HEK293 (cell line): ENCODE results near the gene LRRC15.

Experiments
- CTCF ChIA-PET: fragments of 350-600 bp; formaldehyde crosslinking; extraction: SDS; loops from one replicate; lab custom pipeline; 2021; ENCODE audit warnings: antibody characterized with exemption; lab: Yijun Ruan, JAX
- POLR2A ChIA-PET: fragments of 300-600 bp; formaldehyde crosslinking; extraction: SDS; loops from one replicate; lab custom pipeline; 2020; ENCODE audit warnings: antibody characterized with exemption, inconsistent platforms; lab: Yijun Ruan, JAX
- H3K27ac ChIP-seq: fragments of 200-500 bp; sonication (Bioruptor generic); 2 replicates; pipeline ENCODE4 v1.5.1; 2014; ENCODE audit warnings: low read depth, low read length, control low read depth, inconsistent platforms; ENCODE audit errors: extremely low read depth
- H3K36me3 ChIP-seq, 2 experiments: fragments of 200-500 bp in 1 of 2; sonication (Bioruptor generic) in 1 of 2; 1 replicate in 1 of 2; 2 replicates in 1 of 2; pipeline ENCODE4 v1.5.1; 2014 to 2017; ENCODE audit warnings: inconsistent platforms in 2 of 2, low read length in 2 of 2; ENCODE audit not compliant: control insufficient read depth in 2 of 2, insufficient read depth in 1 of 2
- H3K4me1 ChIP-seq: fragments of 200-500 bp; sonication (Bioruptor generic); 2 replicates; pipeline ENCODE4 v1.5.1; 2014; ENCODE audit warnings: mild to moderate bottlenecking, low read length, inconsistent platforms; ENCODE audit not compliant: control insufficient read depth, insufficient read depth
- H3K4me3 ChIP-seq: 2 replicates; pipeline ENCODE4 v1.5.1; 2011; ENCODE audit warnings: low read depth, mild to moderate bottlenecking, control low read depth, low read length, moderate library complexity
- H3K9me3 ChIP-seq: fragments of 200-500 bp; sonication (Bioruptor generic); 2 replicates; pipeline ENCODE4 v1.5.1; 2014; ENCODE audit warnings: low read depth, low read length, inconsistent platforms; ENCODE audit not compliant: control insufficient read depth, insufficient read depth
- HOXA7 ChIP-seq: sonication (generic); formaldehyde crosslinking; IDR thresholded peaks from 2 replicates; pipeline ENCODE4 v1.8.1; 2022; ENCODE audit warnings: missing genetic modification reagents, borderline replicate concordance
- KLF10 ChIP-seq: fragments of 450-650 bp; IDR thresholded peaks from 2 replicates; pipeline ENCODE4 v1.5.1; 2018; ENCODE audit warnings: missing biosample characterization, mild to moderate bottlenecking, missing genetic modification characterization
- MYNN ChIP-seq: fragments of 450-650 bp; formaldehyde crosslinking; IDR thresholded peaks from 2 replicates; pipeline ENCODE4 v1.5.1; 2016; ENCODE audit warnings: missing biosample characterization, missing genetic modification characterization, borderline replicate concordance
- RBAK ChIP-seq: fragments of 450-650 bp; formaldehyde crosslinking; IDR thresholded peaks from 2 replicates; pipeline ENCODE4 v1.5.1; 2016; ENCODE audit warnings: missing biosample characterization, missing genetic modification characterization
- SCRT1 ChIP-seq: fragments of 450-650 bp; formaldehyde crosslinking; IDR thresholded peaks from 2 replicates; pipeline ENCODE4 v1.5.1; 2016; ENCODE audit warnings: missing biosample characterization, missing genetic modification characterization, borderline replicate concordance
- SP2 ChIP-seq: fragments of 450-650 bp; formaldehyde crosslinking; IDR thresholded peaks from 2 replicates; pipeline ENCODE4 v1.5.1; 2016; ENCODE audit warnings: missing biosample characterization, missing genetic modification characterization
- SP3 ChIP-seq: fragments of 450-650 bp; formaldehyde crosslinking; IDR thresholded peaks from 2 replicates; pipeline ENCODE4 v1.5.1; 2016; ENCODE audit warnings: missing biosample characterization, missing genetic modification characterization
- SP7 ChIP-seq: fragments of 450-650 bp; formaldehyde crosslinking; IDR thresholded peaks from 2 replicates; pipeline ENCODE4 v1.5.1; 2016; ENCODE audit warnings: missing biosample characterization, missing genetic modification characterization
- ZFHX2 ChIP-seq: fragments of 450-650 bp; formaldehyde crosslinking; conservative IDR thresholded peaks from 2 replicates; pipeline ENCODE4 v1.5.1; 2016; ENCODE audit warnings: missing biosample characterization, missing genetic modification characterization
- ZNF157 ChIP-seq: fragments of 450-650 bp; formaldehyde crosslinking; IDR thresholded peaks from 2 replicates; pipeline ENCODE4 v1.5.1; 2016; ENCODE audit warnings: missing biosample characterization, missing genetic modification characterization
- ZNF175 ChIP-seq: fragments of 450-650 bp; formaldehyde crosslinking; IDR thresholded peaks from 2 replicates; pipeline ENCODE4 v1.5.1; 2016; ENCODE audit warnings: missing biosample characterization, missing genetic modification characterization
- ZNF2 ChIP-seq: fragments of 450-650 bp; formaldehyde crosslinking; IDR thresholded peaks from 2 replicates; pipeline ENCODE4 v1.5.1; 2016; ENCODE audit warnings: missing biosample characterization, missing genetic modification characterization
- ZNF202 ChIP-seq: fragments of 450-650 bp; formaldehyde crosslinking; IDR thresholded peaks from 2 replicates; pipeline ENCODE4 v1.5.1; 2016; ENCODE audit warnings: missing biosample characterization, missing genetic modification characterization, borderline replicate concordance
- ZNF335 ChIP-seq: fragments of 450-650 bp; formaldehyde crosslinking; conservative IDR thresholded peaks from 2 replicates; pipeline ENCODE4 v1.5.1; 2016; ENCODE audit warnings: missing biosample characterization, missing genetic modification characterization
- ZNF548 ChIP-seq: fragments of 450-650 bp; formaldehyde crosslinking; IDR thresholded peaks from 2 replicates; pipeline ENCODE4 v1.5.1; 2016; ENCODE audit warnings: missing biosample characterization, missing genetic modification characterization
- ZNF571 ChIP-seq: fragments of 450-650 bp; formaldehyde crosslinking; IDR thresholded peaks from 2 replicates; pipeline ENCODE4 v1.5.0; 2017; ENCODE audit warnings: missing biosample characterization, missing genetic modification characterization
- ZNF600 ChIP-seq: fragments of 450-650 bp; formaldehyde crosslinking; IDR thresholded peaks from 2 replicates; pipeline ENCODE4 v1.5.1; 2016; ENCODE audit warnings: missing biosample characterization, missing genetic modification characterization
- ZNF76 ChIP-seq: fragments of 450-650 bp; formaldehyde crosslinking; IDR thresholded peaks from 2 replicates; pipeline ENCODE4; 2016; ENCODE audit warnings: low read depth, missing biosample characterization, missing genetic modification characterization, borderline replicate concordance
- TF ChIP-seq, protein P1 (sequence below): fragments of 450-650 bp; formaldehyde crosslinking; IDR thresholded peaks from 2 replicates; pipeline ENCODE4 v1.5.1; 2017; ENCODE audit warnings: missing biosample characterization, mild to moderate bottlenecking, missing genetic modification characterization, moderate library complexity
- TF ChIP-seq, protein P2 (sequence below): fragments of 450-650 bp; formaldehyde crosslinking; IDR thresholded peaks from 2 replicates; pipeline ENCODE4 v1.5.1; 2016; ENCODE audit warnings: missing biosample characterization, missing genetic modification characterization
- TF ChIP-seq, protein P3 (sequence below): fragments of 450-650 bp; formaldehyde crosslinking; IDR thresholded peaks from 2 replicates; pipeline ENCODE4 v1.5.1; 2016; ENCODE audit warnings: missing biosample characterization, missing genetic modification characterization
- TF ChIP-seq, protein P4 (sequence below): fragments of 450-650 bp; formaldehyde crosslinking; IDR thresholded peaks from 2 replicates; pipeline ENCODE4 v1.5.0; 2017; ENCODE audit warnings: missing biosample characterization, missing genetic modification characterization, borderline replicate concordance
- TF ChIP-seq, protein P5 (sequence below): fragments of 450-650 bp; formaldehyde crosslinking; IDR thresholded peaks from 2 replicates; pipeline ENCODE4 v1.5.1; 2016; ENCODE audit warnings: missing biosample characterization, missing genetic modification characterization
- TF ChIP-seq, protein P6 (sequence below): fragments of 450-650 bp; formaldehyde crosslinking; conservative IDR thresholded peaks from 2 replicates; pipeline ENCODE4 v1.5.1; 2016; ENCODE audit warnings: low read depth, missing biosample characterization, missing genetic modification characterization

The LRRC15 gene

DNA sequence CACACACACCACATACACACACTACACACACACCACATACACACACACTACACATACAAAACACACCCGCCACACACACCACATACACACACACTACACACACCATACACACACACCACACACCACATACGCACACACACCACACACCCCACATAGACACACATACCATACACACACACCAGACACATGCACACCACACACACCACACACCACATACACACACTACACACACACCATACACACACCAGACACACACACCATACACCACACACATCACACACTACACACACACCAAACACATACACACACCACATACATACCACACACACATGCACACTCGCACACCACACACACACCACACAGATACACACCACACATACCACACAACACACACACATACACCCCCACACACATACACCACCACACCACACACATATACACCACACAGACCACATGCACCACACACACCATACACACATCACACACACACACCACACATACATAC, 44.7 kb downstream of the LRRC15 start (continued):
- TF ChIP-seq ZNF600 (no peak), ZNF2 (peak; percentile 66; the same call in 1 of the 2 replicates), SP7 (tag by site-specific recombination) (no peak)
- TF ChIP-seq, protein P1, sequence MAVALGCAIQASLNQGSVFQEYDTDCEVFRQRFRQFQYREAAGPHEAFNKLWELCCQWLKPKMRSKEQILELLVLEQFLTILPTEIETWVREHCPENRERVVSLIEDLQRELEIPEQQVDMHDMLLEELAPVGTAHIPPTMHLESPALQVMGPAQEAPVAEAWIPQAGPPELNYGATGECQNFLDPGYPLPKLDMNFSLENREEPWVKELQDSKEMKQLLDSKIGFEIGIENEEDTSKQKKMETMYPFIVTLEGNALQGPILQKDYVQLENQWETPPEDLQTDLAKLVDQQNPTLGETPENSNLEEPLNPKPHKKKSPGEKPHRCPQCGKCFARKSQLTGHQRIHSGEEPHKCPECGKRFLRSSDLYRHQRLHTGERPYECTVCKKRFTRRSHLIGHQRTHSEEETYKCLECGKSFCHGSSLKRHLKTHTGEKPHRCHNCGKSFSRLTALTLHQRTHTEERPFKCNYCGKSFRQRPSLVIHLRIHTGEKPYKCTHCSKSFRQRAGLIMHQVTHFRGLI: no peak

DNA sequence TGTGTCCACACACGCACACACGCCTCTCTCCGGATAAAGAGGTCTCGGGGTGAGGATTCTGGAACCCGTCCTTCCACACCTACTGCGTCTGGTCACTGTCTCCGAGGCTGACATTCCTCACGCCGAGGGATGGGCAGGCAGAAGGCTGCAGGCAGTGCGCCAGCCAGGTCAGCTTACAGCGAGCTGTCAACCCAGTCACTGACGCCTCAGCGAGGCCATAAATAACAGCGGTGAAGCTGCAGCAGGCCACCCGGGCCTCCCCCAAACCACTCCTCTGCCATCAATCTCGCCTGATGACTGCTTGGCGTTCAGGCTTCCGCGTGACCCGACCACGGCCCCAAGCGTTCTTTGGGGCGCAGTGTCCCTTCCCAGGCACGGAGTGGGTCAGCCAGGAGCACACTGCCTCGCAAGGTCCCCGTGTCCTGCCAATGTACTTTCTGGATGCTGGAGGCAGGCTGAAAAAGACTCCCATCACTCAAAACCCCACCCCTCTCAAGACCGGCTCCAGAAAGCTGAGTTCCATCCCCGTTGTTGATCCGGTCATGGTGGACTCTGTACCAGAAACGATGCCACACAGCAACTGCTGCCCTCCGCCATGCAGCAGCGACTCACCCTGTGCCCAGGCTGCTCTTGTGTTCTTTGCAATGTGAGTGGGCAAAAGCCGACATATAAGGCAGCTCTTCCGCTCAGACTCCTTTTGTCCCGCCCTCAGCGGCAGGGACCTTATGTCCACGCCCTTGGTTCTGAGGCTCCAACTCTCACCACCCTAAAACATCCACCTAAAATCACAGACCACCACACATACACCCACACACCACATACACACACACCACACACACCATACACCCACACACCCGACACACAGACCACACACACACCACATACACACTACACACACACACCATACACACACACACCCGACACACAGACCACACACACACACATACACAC, 45.5 kb downstream of the LRRC15 start:
- no peak overlapping the region for H3K27ac ChIP-seq
- H3K9me3 ChIP-seq: no peaks in the 10 kb centered on the region
- H3K4me1 ChIP-seq: no peaks in the 10 kb centered on the region
- H3K4me3 ChIP-seq: no peak overlapping the region
- H3K36me3 ChIP-seq: no peaks in the 10 kb centered on the region
- ChIA-PET CTCF (interaction anchor here (1.1 kb wide), 1 partner anchor 9 kb away, joined by 3 read pairs; no protein-coding TSS in a partner anchor), POLR2A (no interaction called here)
- TF ChIP-seq KLF10: no peak
- TF ChIP-seq MYNN (tag by site-specific recombination): no peak
- TF ChIP-seq, protein P2, sequence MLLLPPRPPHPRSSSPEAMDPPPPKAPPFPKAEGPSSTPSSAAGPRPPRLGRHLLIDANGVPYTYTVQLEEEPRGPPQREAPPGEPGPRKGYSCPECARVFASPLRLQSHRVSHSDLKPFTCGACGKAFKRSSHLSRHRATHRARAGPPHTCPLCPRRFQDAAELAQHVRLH: no peak
- no peak for TF ChIP-seq HOXA7 (CRISPR knock-in tag)
- TF ChIP-seq ZNF548: no peak
- no peak for TF ChIP-seq RBAK (tag by site-specific recombination)
- TF ChIP-seq SP7 (tag by site-specific recombination): peak; percentile 38; the same call in 1 of the 2 replicates
- TF ChIP-seq, protein P3, sequence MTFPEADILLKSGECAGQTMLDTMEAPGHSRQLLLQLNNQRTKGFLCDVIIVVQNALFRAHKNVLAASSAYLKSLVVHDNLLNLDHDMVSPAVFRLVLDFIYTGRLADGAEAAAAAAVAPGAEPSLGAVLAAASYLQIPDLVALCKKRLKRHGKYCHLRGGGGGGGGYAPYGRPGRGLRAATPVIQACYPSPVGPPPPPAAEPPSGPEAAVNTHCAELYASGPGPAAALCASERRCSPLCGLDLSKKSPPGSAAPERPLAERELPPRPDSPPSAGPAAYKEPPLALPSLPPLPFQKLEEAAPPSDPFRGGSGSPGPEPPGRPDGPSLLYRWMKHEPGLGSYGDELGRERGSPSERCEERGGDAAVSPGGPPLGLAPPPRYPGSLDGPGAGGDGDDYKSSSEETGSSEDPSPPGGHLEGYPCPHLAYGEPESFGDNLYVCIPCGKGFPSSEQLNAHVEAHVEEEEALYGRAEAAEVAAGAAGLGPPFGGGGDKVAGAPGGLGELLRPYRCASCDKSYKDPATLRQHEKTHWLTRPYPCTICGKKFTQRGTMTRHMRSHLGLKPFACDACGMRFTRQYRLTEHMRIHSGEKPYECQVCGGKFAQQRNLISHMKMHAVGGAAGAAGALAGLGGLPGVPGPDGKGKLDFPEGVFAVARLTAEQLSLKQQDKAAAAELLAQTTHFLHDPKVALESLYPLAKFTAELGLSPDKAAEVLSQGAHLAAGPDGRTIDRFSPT: peak; percentile 38; the same call in 1 of the 2 replicates
- no peak for TF ChIP-seq ZNF157 (tag by site-specific recombination)
- no peak for TF ChIP-seq ZNF2
- no peak for TF ChIP-seq SCRT1 (tag by site-specific recombination)
- TF ChIP-seq ZNF202 (tag by site-specific recombination): no peak
- TF ChIP-seq ZNF335 (tag by site-specific recombination): 0 out of 2 replicates have a peak, but pooled peaks have one; percentile 32
- TF ChIP-seq, protein P4, sequence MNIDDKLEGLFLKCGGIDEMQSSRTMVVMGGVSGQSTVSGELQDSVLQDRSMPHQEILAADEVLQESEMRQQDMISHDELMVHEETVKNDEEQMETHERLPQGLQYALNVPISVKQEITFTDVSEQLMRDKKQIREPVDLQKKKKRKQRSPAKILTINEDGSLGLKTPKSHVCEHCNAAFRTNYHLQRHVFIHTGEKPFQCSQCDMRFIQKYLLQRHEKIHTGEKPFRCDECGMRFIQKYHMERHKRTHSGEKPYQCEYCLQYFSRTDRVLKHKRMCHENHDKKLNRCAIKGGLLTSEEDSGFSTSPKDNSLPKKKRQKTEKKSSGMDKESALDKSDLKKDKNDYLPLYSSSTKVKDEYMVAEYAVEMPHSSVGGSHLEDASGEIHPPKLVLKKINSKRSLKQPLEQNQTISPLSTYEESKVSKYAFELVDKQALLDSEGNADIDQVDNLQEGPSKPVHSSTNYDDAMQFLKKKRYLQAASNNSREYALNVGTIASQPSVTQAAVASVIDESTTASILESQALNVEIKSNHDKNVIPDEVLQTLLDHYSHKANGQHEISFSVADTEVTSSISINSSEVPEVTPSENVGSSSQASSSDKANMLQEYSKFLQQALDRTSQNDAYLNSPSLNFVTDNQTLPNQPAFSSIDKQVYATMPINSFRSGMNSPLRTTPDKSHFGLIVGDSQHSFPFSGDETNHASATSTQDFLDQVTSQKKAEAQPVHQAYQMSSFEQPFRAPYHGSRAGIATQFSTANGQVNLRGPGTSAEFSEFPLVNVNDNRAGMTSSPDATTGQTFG (tag by site-specific recombination): no peak
- peak; percentile 45; the same call in 1 of the 2 replicates for TF ChIP-seq SP2 (tag by site-specific recombination)
- peak; percentile 76 for TF ChIP-seq ZFHX2
- TF ChIP-seq, protein P5, sequence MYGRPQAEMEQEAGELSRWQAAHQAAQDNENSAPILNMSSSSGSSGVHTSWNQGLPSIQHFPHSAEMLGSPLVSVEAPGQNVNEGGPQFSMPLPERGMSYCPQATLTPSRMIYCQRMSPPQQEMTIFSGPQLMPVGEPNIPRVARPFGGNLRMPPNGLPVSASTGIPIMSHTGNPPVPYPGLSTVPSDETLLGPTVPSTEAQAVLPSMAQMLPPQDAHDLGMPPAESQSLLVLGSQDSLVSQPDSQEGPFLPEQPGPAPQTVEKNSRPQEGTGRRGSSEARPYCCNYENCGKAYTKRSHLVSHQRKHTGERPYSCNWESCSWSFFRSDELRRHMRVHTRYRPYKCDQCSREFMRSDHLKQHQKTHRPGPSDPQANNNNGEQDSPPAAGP (tag by site-specific recombination): no peak
- TF ChIP-seq, protein P6, sequence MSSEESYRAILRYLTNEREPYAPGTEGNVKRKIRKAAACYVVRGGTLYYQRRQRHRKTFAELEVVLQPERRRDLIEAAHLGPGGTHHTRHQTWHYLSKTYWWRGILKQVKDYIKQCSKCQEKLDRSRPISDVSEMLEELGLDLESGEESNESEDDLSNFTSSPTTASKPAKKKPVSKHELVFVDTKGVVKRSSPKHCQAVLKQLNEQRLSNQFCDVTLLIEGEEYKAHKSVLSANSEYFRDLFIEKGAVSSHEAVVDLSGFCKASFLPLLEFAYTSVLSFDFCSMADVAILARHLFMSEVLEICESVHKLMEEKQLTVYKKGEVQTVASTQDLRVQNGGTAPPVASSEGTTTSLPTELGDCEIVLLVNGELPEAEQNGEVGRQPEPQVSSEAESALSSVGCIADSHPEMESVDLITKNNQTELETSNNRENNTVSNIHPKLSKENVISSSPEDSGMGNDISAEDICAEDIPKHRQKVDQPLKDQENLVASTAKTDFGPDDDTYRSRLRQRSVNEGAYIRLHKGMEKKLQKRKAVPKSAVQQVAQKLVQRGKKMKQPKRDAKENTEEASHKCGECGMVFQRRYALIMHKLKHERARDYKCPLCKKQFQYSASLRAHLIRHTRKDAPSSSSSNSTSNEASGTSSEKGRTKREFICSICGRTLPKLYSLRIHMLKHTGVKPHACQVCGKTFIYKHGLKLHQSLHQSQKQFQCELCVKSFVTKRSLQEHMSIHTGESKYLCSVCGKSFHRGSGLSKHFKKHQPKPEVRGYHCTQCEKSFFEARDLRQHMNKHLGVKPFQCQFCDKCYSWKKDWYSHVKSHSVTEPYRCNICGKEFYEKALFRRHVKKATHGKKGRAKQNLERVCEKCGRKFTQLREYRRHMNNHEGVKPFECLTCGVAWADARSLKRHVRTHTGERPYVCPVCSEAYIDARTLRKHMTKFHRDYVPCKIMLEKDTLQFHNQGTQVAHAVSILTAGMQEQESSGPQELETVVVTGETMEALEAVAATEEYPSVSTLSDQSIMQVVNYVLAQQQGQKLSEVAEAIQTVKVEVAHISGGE (tag by site-specific recombination): no peak
- no peak for TF ChIP-seq ZNF175 (tag by site-specific recombination)
- no peak for TF ChIP-seq ZNF571
- TF ChIP-seq SP3 (tag by site-specific recombination): no peak
- TF ChIP-seq ZNF76: no peak
